Measurements from ENCODE around the gene PPP1R15B.

Gene PPP1R15B

GRCh38 chr1:204359131-204359473 is 52.5 kb downstream of the PPP1R15B start:
- no peak overlapping the region for H3K4me3 ChIP-seq (ENCODE audit: low read length)
- DNase-seq (ENCODE audit: low read depth): no peak
- no peak for TF ChIP-seq CTCF (conservative IDR thresholded peaks at IDR 0.05; ENCODE audit: low read length)

- no peak for DNase-seq (ENCODE audit: low read depth)
- no peak overlapping the region for H3K4me3 ChIP-seq (ENCODE audit: low read length)
- no peak for TF ChIP-seq CTCF (conservative IDR thresholded peaks at IDR 0.05; ENCODE audit: low read length)
Measured at GRCh38 chr1:204358605-204359004, 53.0 kb downstream of the PPP1R15B start.

GRCh38 chr1:204357551-204358490 is 53.8 kb downstream of the PPP1R15B start:
- no peak overlapping the region for H3K4me3 ChIP-seq (ENCODE audit: low read length)
- DNase-seq (ENCODE audit: low read depth): no peak
- no peak for TF ChIP-seq CTCF (conservative IDR thresholded peaks at IDR 0.05; ENCODE audit: low read length)

- no peak overlapping the region for H3K4me3 ChIP-seq (ENCODE audit: low read length)
- DNase-seq (ENCODE audit: low read depth): peak; percentile 17
- no peak for TF ChIP-seq CTCF (conservative IDR thresholded peaks at IDR 0.05; ENCODE audit: low read length)
Measured at GRCh38 chr1:204356997-204357396, 54.6 kb downstream of the PPP1R15B start.

- H3K4me3 ChIP-seq (ENCODE audit: low read length): no peak overlapping the region
- TF ChIP-seq CTCF (conservative IDR thresholded peaks at IDR 0.05; ENCODE audit: low read length): no peak
- no peak for DNase-seq (ENCODE audit: low read depth)
Measured at GRCh38 chr1:204355913-204356312, 55.7 kb downstream of the PPP1R15B start.

GRCh38 chr1:204354579-204354978 is 57.0 kb downstream of the PPP1R15B start:
- no peak for DNase-seq (ENCODE audit: low read depth)
- H3K4me3 ChIP-seq (ENCODE audit: low read length): no peak overlapping the region
- TF ChIP-seq CTCF (conservative IDR thresholded peaks at IDR 0.05; ENCODE audit: low read length): no peak
